GM12878 (cell line): ENCODE results near the gene GPN2. TPM values are rescaled to one million over a fixed set of nuclear protein-coding genes. Genes with fewer than 3 reads are reported as not detected.

Experiments used
- ATAC-seq: fragments of 200-7000 bp; cut with Tn5 transposase; 3 replicates; pipeline ENCODE4 v1.9.1; 2020; ENCODE audit warnings: mild to moderate bottlenecking, moderate library complexity
- BruUV-seq: library from RNA; stranded (reverse); fragments of 400-500 nt; replicated peaks from 2 replicates; lab custom pipeline; 2021; lab: Mats Ljungman, UMichigan
- CTCF ChIA-PET: fragments of 300-600 bp; sonication (Branson Sonifier 250); formaldehyde crosslinking; extraction: SDS; loops from one replicate; lab custom pipeline; 2021; ENCODE audit warnings: inconsistent platforms; lab: Yijun Ruan, JAX
- POLR2A ChIA-PET: fragments of 350-600 bp; formaldehyde crosslinking; extraction: SDS; loops from one replicate; lab custom pipeline; 2021; ENCODE audit warnings: inconsistent platforms; lab: Charles Lee
- RAD21 ChIA-PET: fragments of 300-600 bp; sonication (Branson Sonifier 250); formaldehyde crosslinking; loops from one replicate; lab custom pipeline; 2023; ENCODE audit warnings: antibody characterized with exemption; ENCODE audit not compliant: unreplicated experiment; lab: Charles Lee
- SMC1A ChIA-PET: fragments of 300-600 bp; sonication (Branson Sonifier 250); formaldehyde crosslinking; loops from one replicate; lab custom pipeline; 2023; ENCODE audit not compliant: unreplicated experiment, uncharacterized antibody; lab: Charles Lee
- DNase-seq: peaks from one replicate; pipeline ENCODE4 v3.0.0-alpha.2; 2011; ENCODE audit warnings: low read depth, low spot score
- FAIRE-seq: peaks from 3 replicates; lab custom pipeline; 2011; peaks lifted over from hg19 to GRCh38; lab: Jason Lieb, UNC
- H2AFZ ChIP-seq: 2 replicates; pipeline ENCODE4 v1.6.0; 2011; ENCODE audit warnings: low read depth, low read length, control low read depth; ENCODE audit not compliant: control insufficient read depth
- H3K27ac ChIP-seq: 2 replicates; pipeline ENCODE4 v1.5.1; 2011; ENCODE audit warnings: control low read depth; ENCODE audit not compliant: control insufficient read depth, insufficient read depth
- H3K27me3 ChIP-seq, 2 experiments: replicated peaks in 1 of 2; 2 replicates each; pipeline versions ENCODE4 v1.6.0 to v1.6.1; 2011; ENCODE audit warnings: low read length in 1 of 2; ENCODE audit not compliant: control insufficient read depth in 2 of 2, insufficient read depth in 2 of 2
- H3K36me3 ChIP-seq, 2 experiments: 2 replicates each; pipeline ENCODE4 v1.5.1; 2011; ENCODE audit warnings: low read length in 1 of 2; ENCODE audit not compliant: control insufficient read depth in 2 of 2, insufficient read depth in 2 of 2
- H3K4me1 ChIP-seq: 2 replicates; pipeline ENCODE4 v1.6.1; 2011; ENCODE audit warnings: mild to moderate bottlenecking, low read length, moderate library complexity, mixed read lengths; ENCODE audit not compliant: control insufficient read depth, insufficient read depth
- H3K4me2 ChIP-seq: 2 replicates; pipeline ENCODE4 v1.6.0; 2011; ENCODE audit warnings: control low read depth; ENCODE audit not compliant: control insufficient read depth, insufficient read depth
- H3K4me3 ChIP-seq: fragments of 200-600 bp; sonication (generic); 2 replicates; pipeline ENCODE4 v1.5.1; 2016
- H3K79me2 ChIP-seq: 2 replicates; pipeline ENCODE4 v1.6.0; 2011; ENCODE audit warnings: low read length; ENCODE audit not compliant: control insufficient read depth, insufficient read depth
- H3K9ac ChIP-seq: 2 replicates; pipeline ENCODE4 v1.8.0; 2011; ENCODE audit warnings: low read length, control low read depth, mixed read lengths; ENCODE audit not compliant: control insufficient read depth, insufficient read depth
- H3K9me3 ChIP-seq: replicated peaks from 3 replicates; pipeline ENCODE4 v1.5.1; 2011; ENCODE audit warnings: mild to moderate bottlenecking, low read length; ENCODE audit not compliant: control insufficient read depth, insufficient read depth
- H4K20me1 ChIP-seq: 2 replicates; pipeline ENCODE4 v1.6.0; 2011; ENCODE audit not compliant: control insufficient read depth, insufficient read depth
- MEF2B ChIP-seq: fragments of 450-650 bp; IDR thresholded peaks from 2 replicates; pipeline ENCODE4 v1.6.1; 2018; ENCODE audit warnings: mild to moderate bottlenecking, moderate library complexity; ENCODE audit not compliant: partially characterized antibody, poor library complexity, severe bottlenecking
- NFIC ChIP-seq: IDR thresholded peaks from 2 replicates; pipeline ENCODE4 v1.6.1; 2012; ENCODE audit warnings: low read depth, mild to moderate bottlenecking, inconsistent platforms, low read length, moderate library complexity
- WGBS: methylation state at CpG from one replicate; pipeline ENCODE4 v1.1.6; 2016; ENCODE audit warnings: low lambda C conversion rate; ENCODE audit not compliant: insufficient replicate concordance, insufficient coverage; ENCODE audit errors: missing lambda C conversion rate; 5-methylcytosine and 5-hydroxymethylcytosine counted together
- in situ Hi-C: fragments of 300-500 bp; cut with MboI; formaldehyde crosslinking; loops from 9 replicates; pipeline ENCODE4 v1.14.3; 2018; ENCODE audit warnings: mixed read lengths
- intact Hi-C: fragments of 100-400 bp; cut with micrococcal nuclease; formaldehyde crosslinking; loops from one replicate; pipeline ENCODE4 v1.14.2; 2022; ENCODE audit not compliant: unreplicated experiment
- polyA plus RNA-seq, 11 experiments: library from polyadenylated mRNA; depleted of rRNA in 4 of 11; unstranded in 6 of 11; stranded (reverse) in 5 of 11; fragments of >200 nt; fragmentation: Nextera tagmentation in 4 of 11; fragmentation: Illumina TruSeq in 1 of 11; extraction: Ambion mirVana in 4 of 11; extraction: Trizol in 1 of 11; gene quantifications; 1 replicate in 1 of 11; 2 replicates in 10 of 11; pipeline versions ENCODE4 v1.2.1 to v1.2.3, GENCODE V29; 2011 to 2016; ENCODE audit warnings: inconsistent platforms in 2 of 11, missing spikeins in 2 of 11, low read depth in 1 of 11
- total RNA-seq, 4 experiments: library from RNA; depleted of rRNA in 3 of 4; stranded (reverse); fragments of >200 nt in 3 of 4; fragmentation: Illumina TruSeq in 1 of 4; extraction: Trizol in 1 of 4; gene quantifications; 2 replicates each; pipeline versions ENCODE4 v1.2.1 to v1.2.3, GENCODE V29; 2013 to 2021
- TF ChIP-seq, protein P1 (sequence below): fragments of 450-650 bp; IDR thresholded peaks from 2 replicates; pipeline ENCODE4 v1.6.1; 2017; ENCODE audit warnings: mild to moderate bottlenecking, moderate library complexity

The GPN2 gene
- total and polyA plus RNA-seq, 10 of the 15 experiments (the other 5 are each of a cell fraction or from before 2014, with no cell fraction given) = 8.3 to 61.4 (median 23.3) TPM

DNA sequence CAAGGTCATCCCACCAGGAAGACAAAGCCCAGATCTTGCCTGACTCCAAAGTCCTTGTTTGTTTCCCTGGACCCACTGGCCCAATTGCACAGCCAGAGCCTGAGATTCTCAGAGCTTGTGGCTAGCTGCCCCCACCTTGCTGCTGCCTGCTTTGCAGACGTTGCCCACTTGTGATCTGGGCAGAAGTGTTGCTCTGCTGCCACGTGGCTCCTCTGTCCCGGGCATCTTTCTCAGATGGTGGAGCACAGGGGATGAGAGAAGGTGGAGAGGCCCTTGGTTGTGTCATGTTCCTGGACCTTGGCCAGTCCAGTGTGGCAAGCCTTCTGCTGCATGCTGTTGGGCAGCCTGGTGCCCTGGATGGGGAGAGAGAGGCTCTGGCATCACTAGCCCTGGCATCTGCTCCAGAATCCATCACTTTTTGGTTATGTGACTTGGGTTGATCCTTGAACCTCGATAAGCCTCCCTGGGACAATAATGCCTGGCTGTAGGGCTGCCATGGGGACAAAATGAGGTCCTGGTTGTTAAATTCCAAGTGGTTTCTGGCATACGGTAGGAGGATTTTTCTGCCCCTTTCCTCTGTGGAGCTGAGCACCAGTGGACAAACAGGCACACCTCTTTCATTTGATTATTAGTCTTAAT is 25.2 kb upstream of the GPN2 start:
- Histone ChIP-seq H3K79me2 (no peaks in the 10 kb centered on the region), H3K4me2 (no peak overlapping the region), H3K4me1 (no peaks in the 10 kb centered on the region)
- intact Hi-C loops = no loop called here
- in situ Hi-C loops = no loop called here
- SMC1A ChIA-PET = interaction anchor here (1.4 kb wide), 1 partner anchor 9 kb away, joined by 3 read pairs; no protein-coding TSS in a partner anchor
- TF ChIP-seq NFIC = no peak
- TF ChIP-seq, protein P1, sequence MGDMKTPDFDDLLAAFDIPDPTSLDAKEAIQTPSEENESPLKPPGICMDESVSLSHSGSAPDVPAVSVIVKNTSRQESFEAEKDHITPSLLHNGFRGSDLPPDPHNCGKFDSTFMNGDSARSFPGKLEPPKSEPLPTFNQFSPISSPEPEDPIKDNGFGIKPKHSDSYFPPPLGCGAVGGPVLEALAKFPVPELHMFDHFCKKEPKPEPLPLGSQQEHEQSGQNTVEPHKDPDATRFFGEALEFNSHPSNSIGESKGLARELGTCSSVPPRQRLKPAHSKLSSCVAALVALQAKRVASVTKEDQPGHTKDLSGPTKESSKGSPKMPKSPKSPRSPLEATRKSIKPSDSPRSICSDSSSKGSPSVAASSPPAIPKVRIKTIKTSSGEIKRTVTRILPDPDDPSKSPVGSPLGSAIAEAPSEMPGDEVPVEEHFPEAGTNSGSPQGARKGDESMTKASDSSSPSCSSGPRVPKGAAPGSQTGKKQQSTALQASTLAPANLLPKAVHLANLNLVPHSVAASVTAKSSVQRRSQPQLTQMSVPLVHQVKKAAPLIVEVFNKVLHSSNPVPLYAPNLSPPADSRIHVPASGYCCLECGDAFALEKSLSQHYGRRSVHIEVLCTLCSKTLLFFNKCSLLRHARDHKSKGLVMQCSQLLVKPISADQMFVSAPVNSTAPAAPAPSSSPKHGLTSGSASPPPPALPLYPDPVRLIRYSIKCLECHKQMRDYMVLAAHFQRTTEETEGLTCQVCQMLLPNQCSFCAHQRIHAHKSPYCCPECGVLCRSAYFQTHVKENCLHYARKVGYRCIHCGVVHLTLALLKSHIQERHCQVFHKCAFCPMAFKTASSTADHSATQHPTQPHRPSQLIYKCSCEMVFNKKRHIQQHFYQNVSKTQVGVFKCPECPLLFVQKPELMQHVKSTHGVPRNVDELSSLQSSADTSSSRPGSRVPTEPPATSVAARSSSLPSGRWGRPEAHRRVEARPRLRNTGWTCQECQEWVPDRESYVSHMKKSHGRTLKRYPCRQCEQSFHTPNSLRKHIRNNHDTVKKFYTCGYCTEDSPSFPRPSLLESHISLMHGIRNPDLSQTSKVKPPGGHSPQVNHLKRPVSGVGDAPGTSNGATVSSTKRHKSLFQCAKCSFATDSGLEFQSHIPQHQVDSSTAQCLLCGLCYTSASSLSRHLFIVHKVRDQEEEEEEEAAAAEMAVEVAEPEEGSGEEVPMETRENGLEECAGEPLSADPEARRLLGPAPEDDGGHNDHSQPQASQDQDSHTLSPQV = no peak
- TF ChIP-seq MEF2B = no peak
- TF ChIP-seq, all 136 proteins: peak for 0
- ChIA-PET CTCF (interaction anchor here (0.6 kb wide), 1 partner anchor 15 kb away, joined by 3 read pairs; no protein-coding TSS in a partner anchor), POLR2A (no interaction called here), RAD21 (no interaction called here)
- no peak for DNase-seq
- no peak overlapping the region for H3K4me3 ChIP-seq
- H3K27me3 ChIP-seq = no peaks in the 10 kb centered on the region; a peak in 1 of 4 replicates
- H4K20me1 ChIP-seq = no peaks in the 10 kb centered on the region
- BruUV-seq = no TSS peak
- H3K9me3 ChIP-seq = no peaks in the 10 kb centered on the region
- ATAC-seq = no peak
- no peaks in the 10 kb centered on the region for H3K36me3 ChIP-seq
- 0% methylated on average over 5 of the region's 5 CpGs for WGBS
- H2AFZ ChIP-seq = no peak overlapping the region
- H3K9ac ChIP-seq = no peak overlapping the region
- H3K27ac ChIP-seq = no peak overlapping the region
- FAIRE-seq = no peak
